KG1 (cell line): ENCODE measurements around the gene ZNF618.

Experiments
- DNase-seq: peaks from one replicate; lab custom pipeline; 2025; lab: John Stamatoyannopoulos, UW

ZNF618 gene

DNA sequence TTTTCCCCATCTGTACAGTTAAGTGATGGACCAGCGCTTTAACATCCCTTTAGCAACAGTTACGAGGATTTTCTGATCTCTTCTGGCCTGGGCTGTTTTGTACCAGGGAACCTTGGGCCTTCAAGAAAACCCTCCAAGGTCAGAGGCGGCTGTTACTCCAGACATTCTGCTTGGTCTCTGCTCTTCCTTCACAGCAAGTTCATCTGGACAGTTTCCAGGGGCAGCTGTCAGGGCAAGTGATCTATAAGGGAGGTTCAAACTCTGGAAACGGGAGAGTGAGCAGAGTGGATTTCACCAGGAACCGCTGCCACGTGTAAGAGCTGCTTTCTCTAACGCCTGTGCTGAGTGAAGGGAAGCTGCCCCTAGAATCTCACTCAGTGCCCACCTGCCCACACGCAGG is 36.7 kb downstream of the ZNF618 start:
- DNase-seq: no peak

GRCh38 chr9:113913426-113914195 is 37.5 kb downstream of the ZNF618 start:
- no peak for DNase-seq

DNA sequence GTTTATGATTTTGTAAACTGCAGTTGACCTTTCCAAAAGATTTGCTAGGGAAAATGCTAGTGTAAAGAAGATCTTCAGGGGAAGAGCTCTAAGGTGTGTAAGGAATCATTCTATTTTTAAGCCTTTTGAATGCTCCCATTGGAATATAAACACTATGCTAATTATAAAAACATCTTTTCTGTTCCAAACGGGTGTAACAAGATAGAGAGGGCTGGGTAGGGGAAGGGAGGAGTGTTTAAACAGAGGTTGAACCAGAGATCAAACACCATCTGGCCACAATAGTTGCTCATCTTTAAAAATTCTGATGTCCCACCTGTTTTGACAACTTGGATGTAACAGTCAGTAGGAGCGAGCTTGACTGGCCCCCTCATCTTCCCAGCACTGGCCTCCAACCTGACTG is 38.4 kb downstream of the ZNF618 start:
- no peak for DNase-seq

DNA sequence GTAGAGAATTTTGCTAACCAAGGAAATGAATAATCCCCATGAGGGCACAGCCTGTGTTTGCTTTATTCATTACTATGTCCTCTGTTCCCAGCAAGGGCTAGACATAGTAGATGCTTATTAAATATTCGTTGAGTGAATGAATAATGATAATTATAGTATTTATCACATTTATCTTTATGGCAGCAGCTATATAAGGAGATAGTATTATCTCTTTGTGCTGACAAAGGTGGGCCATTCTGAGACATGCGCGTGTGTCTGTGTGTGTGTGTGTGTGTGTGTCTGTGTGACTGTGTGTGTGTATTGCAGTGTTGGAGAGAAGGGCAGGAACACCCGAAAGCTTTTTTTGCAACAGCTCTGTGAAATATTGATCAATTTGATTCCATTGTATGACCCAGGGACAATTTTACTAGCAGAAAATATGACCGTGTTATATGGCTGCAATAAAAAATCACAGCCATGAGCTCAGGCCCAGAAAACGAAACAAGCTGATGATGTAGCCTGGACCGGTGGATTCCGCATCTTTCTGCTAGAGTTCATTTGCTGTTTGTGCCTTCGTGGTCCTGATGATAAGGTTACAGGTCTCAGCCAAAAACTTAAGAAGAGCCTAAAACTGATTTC is 39.8 kb downstream of the ZNF618 start:
- DNase-seq: no peak

- DNase-seq: no peak
Observed at GRCh38 chr9:113916931-113917330, 40.8 kb downstream of the ZNF618 start.

DNA sequence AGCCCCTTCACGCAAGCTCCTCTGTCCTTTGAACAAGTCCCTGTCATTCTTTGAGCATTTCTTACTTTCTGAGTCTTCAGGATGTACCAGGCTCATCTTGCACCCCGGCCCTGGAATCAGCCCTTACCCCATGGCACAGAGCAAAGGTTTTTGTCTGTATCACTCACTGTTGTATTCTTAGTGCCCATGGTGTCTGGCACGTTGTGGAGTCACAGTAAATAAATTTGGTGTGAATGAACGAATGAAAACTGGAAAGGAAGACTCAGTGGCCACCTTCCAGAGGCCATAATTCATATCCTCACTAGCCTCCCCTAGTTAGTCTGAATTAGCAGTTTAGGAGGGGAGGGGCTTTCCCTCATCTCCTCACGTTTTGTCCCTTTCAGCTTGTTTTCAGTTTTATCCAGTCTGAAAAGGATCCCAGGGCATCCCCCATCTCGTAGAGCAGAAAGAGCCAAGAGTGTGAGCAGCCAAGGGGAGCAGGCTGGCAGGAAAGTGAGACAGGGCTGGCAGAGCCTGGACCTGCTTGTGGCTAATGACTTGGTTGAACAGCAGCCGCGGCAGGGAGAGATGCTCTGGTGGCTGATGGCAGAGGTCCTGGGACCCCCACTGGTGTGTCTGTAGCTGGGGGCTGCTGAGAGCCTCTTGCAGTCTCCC is 42.7 kb downstream of the ZNF618 start:
- no peak for DNase-seq

- DNase-seq: no peak
Observed at GRCh38 chr9:113919382-113919781, 43.3 kb downstream of the ZNF618 start.

- DNase-seq: no peak
Observed at GRCh38 chr9:113919871-113920270, 43.8 kb downstream of the ZNF618 start.

DNA sequence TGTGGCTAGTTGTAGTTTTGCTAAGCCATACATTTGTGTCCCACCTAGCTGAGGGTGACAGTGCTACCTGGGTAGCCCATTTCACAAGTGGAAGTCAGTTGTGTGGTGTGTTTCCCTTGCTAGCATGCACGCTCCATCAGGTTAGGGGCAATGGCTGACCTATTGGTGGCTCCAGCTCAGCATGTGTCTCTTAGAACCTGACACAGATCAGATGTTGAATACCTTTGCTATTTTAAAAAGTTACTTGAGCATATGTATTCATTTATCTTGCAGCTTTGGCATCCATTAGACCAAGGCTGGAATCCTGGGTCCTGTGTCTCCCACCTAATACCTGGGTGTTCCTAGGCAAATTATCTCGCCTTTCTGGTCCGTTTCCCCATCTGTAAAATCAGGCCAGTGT is 44.8 kb downstream of the ZNF618 start:
- no peak for DNase-seq

GRCh38 chr9:113921396-113921925 is 45.4 kb downstream of the ZNF618 start:
- DNase-seq: no peak

DNA sequence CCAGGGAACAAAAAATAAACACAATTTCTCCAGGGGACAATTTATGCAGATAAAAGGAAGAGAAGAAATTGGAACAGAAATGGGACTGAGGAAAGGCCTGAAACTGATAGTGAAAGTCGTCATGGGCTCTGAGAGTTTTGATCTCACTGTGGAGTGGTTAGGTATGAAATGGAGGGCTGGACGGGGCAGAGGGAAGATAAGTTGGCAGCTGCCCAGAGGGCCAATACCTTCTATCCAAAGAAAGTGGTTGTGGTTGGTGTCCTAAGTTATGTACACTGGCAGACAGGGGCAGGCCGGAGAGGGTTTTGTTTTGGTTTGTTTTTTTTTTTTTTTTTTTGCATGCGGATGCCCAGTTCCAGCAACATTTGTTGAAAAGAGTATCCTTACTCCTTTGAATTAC is 46.1 kb downstream of the ZNF618 start:
- no peak for DNase-seq

DNA sequence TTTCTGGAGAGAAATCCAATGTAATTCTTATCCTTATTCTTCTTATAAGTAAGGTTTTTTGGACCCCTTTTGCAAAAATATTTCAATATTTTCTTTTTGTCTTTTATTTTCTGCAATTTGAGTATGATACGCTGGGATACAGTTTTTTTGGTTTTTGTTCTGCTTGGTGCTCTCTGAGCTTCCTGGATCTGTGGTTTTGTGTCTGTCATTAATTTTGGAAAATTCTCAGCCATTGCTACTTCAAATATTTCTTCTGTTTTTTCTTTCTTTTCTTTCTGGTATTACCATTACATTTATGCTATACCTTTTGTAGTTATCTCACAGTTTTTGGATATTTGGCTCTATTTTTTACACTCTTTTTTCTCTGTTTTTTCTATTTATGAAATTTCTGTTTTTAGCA is 50.1 kb downstream of the ZNF618 start:
- DNase-seq: no peak

DNA sequence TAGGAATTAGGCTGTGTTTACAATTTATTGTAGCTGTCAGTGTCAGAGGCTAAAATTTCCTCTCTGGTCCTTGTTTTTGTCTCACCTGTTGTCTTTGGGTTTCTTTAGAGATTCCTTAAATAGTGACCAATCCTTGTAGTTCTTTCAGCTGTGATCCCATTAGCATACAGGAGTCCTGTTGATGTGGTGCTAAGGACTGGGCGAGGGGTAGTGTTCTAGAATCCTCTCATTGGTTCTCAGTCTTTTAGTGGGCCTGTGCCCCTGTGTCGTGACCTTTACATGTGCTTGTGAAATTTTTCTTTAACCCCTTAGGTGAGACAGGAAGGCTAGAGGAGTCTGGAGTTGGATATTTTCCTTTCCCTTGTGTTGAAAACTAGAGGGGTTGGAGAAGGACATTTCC is 51.2 kb downstream of the ZNF618 start:
- DNase-seq: no peak

GRCh38 chr9:113928269-113928668 is 52.2 kb downstream of the ZNF618 start:
- DNase-seq: no peak

GRCh38 chr9:113929634-113930389 is 53.7 kb downstream of the ZNF618 start:
- DNase-seq: no peak

DNA sequence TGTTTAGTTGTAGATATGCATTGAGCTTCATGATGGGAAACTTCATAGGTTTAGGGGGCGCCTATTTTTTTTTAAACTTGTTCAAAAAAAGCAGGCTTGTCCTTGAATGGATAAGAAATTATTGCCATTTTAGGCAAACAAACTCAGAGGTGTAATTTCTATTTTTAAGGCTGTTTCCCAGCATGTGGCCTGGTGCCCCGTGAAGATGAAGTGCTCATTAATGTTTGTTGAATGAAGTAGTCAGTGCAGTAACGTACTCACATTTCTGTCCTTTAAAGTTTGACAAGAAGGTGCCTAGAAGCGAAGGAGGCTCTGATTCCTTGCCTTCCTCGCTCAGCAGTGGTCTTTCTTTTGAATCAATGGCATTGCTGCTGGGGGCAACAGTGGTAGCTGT is 54.3 kb downstream of the ZNF618 start:
- DNase-seq: no peak

GRCh38 chr9:113931140-113931539 is 55.0 kb downstream of the ZNF618 start:
- no peak for DNase-seq

- no peak for DNase-seq
Observed at GRCh38 chr9:113931777-113932176, 55.7 kb downstream of the ZNF618 start.

DNA sequence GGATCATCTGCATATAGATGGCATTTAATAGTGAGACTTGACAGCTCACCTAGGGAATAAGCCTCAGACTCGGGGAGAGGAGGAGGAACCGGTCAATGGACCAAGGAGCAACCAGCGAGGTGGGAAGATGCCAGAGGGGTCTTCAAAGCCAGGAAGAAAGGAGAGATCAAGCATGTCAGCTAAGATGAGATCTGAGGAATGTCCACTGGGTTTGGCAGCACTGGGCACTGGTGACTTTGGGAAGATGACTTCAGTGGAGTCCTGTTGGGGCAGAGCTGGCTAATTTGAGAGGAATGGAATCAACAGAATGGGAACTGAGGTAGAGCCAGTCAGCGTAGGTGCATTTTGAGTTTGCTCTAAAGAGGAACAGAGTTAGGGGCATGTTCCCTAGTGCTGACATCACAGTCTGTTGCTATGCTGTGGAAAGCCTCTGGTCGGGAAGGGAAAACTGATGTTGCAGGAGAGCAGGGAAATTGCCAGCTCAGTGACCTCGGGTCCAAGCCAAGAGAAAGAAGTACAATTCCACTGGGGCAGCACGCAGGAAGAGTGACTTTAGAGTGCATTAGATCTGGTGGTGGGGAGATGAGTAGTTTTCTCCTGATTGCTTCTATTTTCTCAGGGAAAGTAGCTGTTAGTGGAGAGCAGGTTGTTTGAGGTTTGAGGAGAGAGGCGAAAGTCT is 56.9 kb downstream of the ZNF618 start:
- DNase-seq: no peak

GRCh38 chr9:113933671-113934070 is 57.6 kb downstream of the ZNF618 start:
- no peak for DNase-seq

GRCh38 chr9:113934167-113934828 is 58.2 kb downstream of the ZNF618 start:
- DNase-seq: no peak
